Midbrain (tissue), 1 donor: ENCODE results near the gene GID8.
"Not testable (repeated sequence)": the region's sequence is repeated elsewhere in the genome, so short reads cannot be mapped to it uniquely, and the experiment has no call there.

Source experiments
- DNase-seq: peaks from one replicate; lab custom pipeline; 2025; lab: John Stamatoyannopoulos, UW

The GID8 gene

DNA sequence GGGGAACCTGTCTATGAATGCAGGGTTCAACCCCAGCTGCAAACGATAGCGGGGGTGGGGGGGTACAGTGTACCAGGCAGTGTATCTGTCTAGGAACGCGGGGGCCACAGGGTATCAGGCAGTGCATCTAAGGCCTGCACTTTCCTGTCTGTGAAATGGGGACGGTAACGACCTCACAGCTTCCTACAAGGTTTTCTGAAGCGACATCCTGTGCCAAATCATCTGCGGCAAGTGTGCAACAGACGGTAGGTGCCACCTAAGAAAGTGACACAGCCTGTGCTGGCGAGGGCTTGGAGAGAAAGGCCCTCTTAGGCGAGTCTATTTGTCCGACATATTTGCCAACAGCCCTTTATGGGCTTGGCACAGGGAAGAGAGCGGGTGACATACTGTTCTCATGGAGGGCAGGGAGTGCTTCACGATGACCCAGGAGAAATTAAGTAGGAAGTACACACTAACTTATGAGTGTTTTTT lies 15.5 kb upstream of the GID8 start:
- no peak for DNase-seq

- not testable (repeated sequence) for DNase-seq
Observed at GRCh38 chr20:62923059-62923668, 14.8 kb upstream of the GID8 start.

DNA sequence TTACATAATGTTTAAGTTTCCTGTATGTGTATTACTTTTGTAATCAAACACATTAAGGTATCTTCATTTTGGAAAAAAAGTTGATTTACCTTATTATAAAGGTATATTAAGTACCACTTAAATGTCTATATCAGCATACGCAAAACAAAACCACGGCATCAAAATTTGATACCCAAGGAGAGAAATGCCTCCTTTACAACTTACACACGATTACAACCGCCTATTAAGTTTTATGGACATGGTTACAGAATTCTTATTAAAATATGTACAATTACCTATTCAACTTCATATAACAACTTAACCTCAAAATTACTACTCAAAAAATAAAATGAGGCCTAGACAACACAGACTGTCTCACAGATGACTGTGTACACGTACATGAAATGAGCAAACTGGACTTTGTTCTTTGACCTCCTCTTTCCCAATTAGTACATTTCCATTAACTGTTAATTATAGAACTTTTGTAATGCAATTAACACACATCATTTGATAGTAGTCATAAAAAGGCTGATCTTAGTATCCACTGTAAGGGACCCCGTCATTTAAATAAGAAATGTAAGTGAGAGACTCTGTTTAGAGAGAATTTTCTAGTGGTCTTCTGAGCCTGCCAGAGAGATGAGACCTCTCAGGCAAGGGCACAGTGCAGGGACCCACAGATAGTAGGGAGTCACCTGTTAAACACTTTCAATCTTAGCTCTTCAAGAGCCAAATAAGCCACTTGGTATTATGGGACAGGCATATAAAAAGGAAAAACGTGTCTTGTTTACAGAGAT lies 14.1 kb upstream of the GID8 start:
- no peak for DNase-seq

DNA sequence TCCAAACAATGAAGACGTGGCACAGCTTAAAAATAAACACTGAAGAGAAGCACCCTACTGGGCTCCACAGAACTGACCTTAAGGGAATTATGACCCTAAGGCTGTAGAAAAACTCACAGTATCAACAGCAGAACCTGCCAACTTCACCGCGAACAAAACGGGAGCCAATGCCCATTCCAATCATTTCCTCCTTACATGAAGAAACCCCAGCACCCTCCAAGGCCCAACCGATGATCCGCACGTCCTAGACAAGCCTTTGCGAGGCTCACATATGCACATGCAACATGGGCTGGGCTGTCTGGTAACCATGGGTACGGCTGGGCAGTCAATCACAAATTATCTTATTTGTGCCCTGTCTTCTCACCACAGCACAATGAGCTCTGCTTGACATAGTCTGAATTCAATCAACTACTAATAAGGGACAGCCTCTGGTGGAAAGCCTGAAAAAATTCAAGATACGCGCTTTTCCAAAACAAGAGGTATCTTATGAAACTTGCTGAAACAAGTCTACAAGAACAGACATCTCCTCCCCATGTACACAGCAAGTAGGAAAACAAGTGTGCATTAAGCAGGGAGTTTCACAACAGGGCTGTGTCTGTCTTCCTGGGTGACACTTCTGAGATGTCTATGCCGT lies 13.4 kb upstream of the GID8 start:
- no peak for DNase-seq

GRCh38 chr20:62925076-62925419 lies 12.9 kb upstream of the GID8 start:
- no peak for DNase-seq

DNA sequence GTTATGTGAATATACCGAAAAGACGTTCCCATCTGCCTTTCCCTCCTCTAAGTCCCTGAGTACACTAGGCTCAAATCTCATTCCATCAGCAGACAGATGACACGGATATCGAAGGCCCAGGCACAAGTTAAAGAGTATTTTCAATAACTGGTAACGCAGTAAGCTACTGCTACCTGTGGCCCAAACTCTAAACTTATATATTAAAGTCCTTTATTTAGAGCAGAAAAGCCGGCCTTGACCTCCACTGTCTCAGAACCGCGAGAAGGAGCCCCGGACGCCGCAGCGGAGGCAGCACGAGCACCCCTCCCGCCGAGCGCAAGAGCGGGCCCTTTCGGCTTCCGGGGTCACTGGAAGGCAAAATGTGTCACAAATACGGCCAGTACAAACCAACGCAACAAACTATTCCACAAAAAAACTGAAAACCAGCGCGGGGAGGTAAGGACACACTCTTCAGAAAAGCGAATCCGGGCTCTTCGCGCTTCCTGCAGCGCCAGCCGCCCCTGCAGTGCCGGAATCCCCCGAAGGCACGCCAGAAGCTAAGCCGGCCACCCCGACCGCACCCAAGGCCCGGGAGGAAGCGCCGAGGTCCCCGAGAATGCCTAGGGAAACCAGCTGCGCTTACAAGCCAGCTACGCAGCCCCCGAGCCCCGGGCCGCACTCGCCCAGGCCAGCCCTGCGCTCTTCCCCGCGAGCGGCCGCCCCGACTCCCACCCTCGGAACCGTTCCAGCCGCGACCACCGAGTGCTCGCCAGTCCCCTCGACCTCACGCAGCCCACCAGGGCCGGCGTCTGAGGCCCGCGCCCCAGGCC lies 12.3 kb upstream of the GID8 start:
- DNase-seq, result no peak

GRCh38 chr20:62926229-62927127 lies 11.5 kb upstream of the GID8 start, which contains the start of gene DIDO1:
Gene DIDO1, minus strand, starts transcription at chr20:62926505.
- DNase-seq, result peak; percentile 92

GRCh38 chr20:62927128-62927705 lies 10.7 kb upstream of the GID8 start:
- DNase-seq, result no peak

DNA sequence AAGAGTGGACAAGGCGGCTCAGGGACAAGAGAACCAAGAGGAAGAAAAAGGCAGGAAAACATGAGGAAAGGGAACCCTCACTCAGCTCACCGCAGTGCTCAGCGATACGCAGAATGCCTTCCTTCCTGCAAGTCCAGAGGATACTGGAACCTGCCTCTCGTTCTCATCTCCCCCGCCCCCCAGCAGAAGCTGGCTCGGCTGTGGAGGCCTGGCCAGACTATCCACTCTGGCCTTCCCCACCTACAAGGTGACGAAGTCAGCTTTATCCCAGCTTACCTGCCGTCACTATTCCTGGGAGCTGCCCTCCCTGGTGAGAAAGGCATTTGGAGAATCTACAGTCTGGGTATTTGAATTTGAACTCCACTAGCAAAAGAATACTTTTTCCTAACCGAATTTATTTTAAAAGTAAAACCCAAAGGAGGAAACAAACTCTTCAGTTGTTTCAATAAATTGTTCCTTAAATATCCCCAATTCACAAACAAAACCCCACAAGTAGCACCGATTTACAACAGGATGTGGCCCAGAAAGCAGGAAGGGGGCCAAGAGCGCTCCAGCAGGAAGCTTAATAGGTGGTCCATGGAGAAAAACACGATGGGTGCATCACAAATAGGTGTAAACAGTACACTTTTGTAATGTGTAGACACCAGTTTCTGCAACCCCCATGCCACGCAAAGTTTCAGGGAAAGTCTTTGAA lies 9.6 kb upstream of the GID8 start:
- no peak for DNase-seq

- DNase-seq, result peak; percentile 11
Observed at GRCh38 chr20:62929051-62929538, 8.9 kb upstream of the GID8 start.

- DNase-seq, result no peak
Observed at GRCh38 chr20:62931464-62931863, 6.5 kb upstream of the GID8 start.

- no peak for DNase-seq
Observed at GRCh38 chr20:62933966-62934365, 4.0 kb upstream of the GID8 start.

GRCh38 chr20:62935204-62935967 lies 2.6 kb upstream of the GID8 start:
- no peak for DNase-seq

DNA sequence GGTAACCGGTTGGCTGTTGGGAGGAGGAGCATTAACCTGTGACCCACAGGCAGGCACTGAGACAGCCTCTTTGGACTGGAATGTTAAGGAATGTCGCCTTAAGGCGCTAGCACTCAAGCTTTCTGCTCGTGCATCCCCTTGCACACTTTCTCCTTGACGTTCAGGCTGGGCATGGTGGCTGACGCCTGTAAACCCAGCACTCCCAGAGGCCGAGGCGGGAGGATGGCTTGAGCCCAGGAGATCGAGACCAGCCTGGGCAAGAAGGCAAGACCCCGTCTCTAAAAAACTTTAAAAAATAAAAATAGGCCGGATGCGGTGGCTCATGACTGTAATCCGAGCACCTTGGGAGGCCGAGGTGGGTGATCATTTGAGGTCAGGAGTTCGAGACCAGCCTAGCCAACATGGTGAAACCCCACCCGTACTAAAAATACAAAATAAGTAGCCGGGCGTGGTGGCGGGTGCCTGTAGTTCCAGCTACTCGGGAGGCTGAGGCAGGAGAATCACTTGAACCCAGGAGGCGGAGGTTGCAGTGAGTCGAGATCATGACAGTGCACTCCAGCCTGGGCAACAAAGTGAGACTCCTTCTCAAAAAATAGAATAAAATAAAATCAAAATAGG lies 1.9 kb upstream of the GID8 start:
- no peak for DNase-seq

DNA sequence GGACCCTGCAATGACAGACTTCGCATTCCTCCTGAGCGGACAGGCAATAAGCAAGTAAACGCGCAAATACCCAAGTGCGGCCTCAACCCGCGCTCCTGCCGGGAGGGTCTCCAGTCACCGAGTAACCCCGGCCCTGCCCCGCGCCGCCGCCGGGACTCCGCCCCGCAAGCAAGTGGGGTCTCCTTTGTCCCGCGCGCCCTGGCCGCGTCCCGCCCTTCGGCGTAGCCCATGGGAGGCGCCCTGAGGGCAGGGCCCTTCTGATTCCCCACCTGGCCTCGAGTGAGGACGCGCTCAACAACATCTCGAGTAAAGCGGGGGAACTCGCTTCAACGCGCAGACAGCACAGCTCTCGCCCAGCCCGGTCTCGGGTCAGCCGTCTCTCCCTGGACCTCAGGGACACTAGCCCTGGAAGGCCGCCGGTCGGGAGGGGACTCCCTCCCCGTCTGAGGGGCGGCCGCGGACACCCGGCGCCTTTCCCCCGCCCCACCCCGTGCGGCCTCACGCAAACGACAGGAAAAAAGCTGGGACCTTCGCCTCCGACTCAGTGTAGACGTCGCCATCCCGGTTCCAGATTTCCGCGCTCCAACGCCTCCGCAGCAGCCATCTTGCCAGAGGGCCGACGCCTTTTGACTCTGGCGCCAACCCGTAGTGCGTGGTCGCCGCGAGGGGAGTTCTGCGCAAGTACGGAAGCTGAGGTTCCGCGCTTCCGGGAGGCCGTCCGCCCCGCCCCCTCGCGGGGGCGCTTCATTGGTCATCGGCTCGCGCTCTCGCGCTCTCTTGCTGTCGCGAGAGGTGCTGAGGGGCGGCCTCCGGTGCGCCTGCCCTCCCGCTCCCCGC lies 461 bp upstream of the GID8 start:
- peak; percentile 95 for DNase-seq

DNA sequence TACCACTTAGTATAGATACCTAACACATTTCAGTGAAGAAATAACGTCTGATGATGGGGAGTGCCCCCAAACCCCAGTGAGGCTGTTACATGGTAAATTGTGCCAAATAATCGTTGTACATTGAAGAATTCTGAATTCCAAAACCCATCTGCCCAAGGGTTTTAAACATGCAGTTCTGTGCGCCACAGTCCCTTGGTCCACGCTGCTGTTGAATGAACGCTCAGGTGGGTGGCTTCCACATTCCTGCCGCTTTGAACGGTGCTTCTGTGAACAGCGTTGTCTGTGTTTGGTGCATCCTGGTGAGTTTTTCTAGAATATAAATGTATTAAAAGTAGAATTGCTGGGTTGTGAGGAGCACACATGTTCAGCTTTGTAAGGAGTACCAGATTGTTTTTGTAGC lies 2.9 kb downstream of the GID8 start:
- DNase-seq, result no peak

- no peak for DNase-seq
Observed at GRCh38 chr20:62941792-62942191, 3.8 kb downstream of the GID8 start.

- DNase-seq, result no peak
Observed at GRCh38 chr20:62942456-62942855, 4.5 kb downstream of the GID8 start.
